Measurements from ENCODE around the gene TAF9.

TAF9 gene

GRCh38 chr5:69404659-69405330, 35.5 kb upstream of the TAF9 start:
- TF ChIP-seq, protein P1, sequence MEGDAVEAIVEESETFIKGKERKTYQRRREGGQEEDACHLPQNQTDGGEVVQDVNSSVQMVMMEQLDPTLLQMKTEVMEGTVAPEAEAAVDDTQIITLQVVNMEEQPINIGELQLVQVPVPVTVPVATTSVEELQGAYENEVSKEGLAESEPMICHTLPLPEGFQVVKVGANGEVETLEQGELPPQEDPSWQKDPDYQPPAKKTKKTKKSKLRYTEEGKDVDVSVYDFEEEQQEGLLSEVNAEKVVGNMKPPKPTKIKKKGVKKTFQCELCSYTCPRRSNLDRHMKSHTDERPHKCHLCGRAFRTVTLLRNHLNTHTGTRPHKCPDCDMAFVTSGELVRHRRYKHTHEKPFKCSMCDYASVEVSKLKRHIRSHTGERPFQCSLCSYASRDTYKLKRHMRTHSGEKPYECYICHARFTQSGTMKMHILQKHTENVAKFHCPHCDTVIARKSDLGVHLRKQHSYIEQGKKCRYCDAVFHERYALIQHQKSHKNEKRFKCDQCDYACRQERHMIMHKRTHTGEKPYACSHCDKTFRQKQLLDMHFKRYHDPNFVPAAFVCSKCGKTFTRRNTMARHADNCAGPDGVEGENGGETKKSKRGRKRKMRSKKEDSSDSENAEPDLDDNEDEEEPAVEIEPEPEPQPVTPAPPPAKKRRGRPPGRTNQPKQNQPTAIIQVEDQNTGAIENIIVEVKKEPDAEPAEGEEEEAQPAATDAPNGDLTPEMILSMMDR (IDR thresholded peaks at IDR 0.05; ENCODE audit: low read depth, low read length), result no peak
- no peak overlapping the region for H3K4me3 ChIP-seq (ENCODE audit: low read depth, low read length)

GRCh38 chr5:69378376-69378775, 9.1 kb upstream of the TAF9 start:
- TF ChIP-seq, protein P1 (IDR thresholded peaks at IDR 0.05; ENCODE audit: low read depth, low read length), result no peak
- H3K4me3 ChIP-seq (ENCODE audit: low read depth, low read length), result no peak overlapping the region

- TF ChIP-seq, protein P1 (IDR thresholded peaks at IDR 0.05; ENCODE audit: low read depth, low read length), result no peak
- H3K4me3 ChIP-seq (ENCODE audit: low read depth, low read length), result no peak overlapping the region
These were observed 5.7 kb upstream of the TAF9 start for GRCh38 chr5:69374911-69375446.

DNA sequence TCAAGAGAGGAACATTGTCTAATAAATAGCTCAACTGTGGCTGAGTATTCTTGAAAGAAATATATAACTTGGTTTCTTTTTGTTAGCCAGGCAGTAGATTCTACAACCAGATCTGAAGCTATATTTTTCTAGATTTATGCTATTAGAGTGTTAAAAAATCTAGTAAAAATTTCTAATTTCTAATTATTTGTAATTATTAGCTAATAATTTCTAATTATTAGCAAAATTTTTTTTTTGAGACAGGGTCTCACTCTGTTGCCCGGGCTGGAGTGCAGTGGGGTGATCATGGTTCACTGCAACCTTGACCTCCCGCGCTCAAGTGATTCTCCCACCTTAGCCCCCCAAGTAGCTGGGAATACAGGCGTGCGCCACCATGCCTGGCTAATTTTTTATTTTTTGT, 3.1 kb upstream of the TAF9 start:
- H3K4me3 ChIP-seq (ENCODE audit: low read depth, low read length), result no peak overlapping the region
- TF ChIP-seq, protein P1 (IDR thresholded peaks at IDR 0.05; ENCODE audit: low read depth, low read length), result no peak

DNA sequence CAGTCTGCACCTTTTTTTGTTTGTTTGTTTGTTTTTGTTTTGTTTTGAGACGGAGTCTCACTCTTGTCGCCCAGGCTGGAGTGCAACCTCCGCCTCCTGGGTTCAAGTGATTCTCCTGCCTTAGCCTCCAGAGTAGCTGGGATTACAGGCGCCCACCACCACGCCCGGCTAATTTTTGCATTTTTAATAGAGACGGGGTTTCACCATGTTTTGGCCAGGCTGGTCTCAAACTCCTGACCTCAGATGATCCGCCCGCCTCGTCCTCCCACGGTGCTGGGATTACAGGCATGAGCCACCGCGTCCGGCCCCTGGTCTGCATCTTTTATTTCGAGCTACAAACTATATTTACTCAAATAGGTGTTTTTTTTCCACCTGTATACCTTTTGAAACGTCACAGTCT, 1.0 kb upstream of the TAF9 start:
- peak overlapping the region; percentile 78 for H3K4me3 ChIP-seq (ENCODE audit: low read depth, low read length)

GRCh38 chr5:69368458-69369339, 621 bp downstream of the TAF9 start:
- H3K4me3 ChIP-seq (ENCODE audit: low read depth, low read length), result peak overlapping the region; percentile 78
- TF ChIP-seq, protein P1 (IDR thresholded peaks at IDR 0.05; ENCODE audit: low read depth, low read length), result no peak

DNA sequence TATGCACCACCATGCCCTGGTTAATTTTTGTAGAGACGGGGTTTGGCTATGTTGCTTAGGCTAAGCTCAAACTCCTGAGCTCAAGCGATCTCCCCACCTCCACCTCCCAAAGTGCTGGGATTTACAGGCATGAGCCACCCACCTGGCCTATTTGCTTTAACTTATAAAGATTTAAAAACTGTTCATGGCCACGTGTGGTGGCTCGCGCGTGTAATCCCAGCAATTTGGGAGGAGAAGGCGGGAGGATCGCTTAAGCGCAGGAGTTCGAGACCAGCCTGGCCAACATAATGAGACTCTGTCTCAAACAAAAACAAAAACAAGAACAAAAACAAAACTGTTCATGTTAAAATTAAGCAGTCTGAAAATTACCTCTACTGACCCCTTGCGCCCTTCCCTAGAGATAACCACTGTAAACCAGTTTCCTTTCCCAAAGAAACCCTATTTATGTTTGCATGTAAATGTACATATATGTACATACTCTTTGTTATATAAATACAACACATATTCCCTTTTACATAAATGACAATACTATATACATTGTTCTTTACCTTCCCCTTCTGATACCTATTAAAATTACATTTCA, 1.5 kb downstream of the TAF9 start:
- TF ChIP-seq, protein P1 (IDR thresholded peaks at IDR 0.05; ENCODE audit: low read depth, low read length), result no peak
- H3K4me3 ChIP-seq (ENCODE audit: low read depth, low read length), result peak overlapping the region; percentile 78
